Measurements from ENCODE around the gene TMPRSS9. TPM values are rescaled to one million over a fixed set of nuclear protein-coding genes. Genes with fewer than 3 reads are reported as not detected.

Gene TMPRSS9
- polyA plus RNA-seq, 1 experiment = not detected

DNA sequence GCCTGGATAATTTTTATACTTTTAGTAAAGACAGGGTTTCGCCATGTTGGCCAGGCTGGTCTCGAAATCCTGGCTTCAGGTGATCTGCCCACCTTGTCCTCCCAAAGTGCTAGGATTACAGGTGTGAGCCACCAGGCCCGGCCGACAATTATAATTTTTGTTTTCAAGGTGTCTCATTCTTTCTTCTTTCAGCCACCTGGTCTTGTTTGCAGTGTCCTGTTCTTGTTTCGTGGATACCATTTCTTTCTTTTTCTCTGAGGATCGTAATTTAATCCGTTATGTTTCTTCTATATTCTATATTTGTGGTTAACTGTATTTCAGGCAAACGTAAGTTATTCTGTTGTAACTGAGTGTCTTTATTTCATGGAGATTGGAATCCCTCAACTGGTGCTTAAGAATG is 51.6 kb downstream of the TMPRSS9 start:
- Histone ChIP-seq H3K4me3 (ENCODE audit: low read depth, low read length) (no peak overlapping the region), H3K36me3 (ENCODE audit: control insufficient read depth, insufficient read depth, low read length) (no peaks in the 10 kb centered on the region; the same call in 1 of the 2 replicates), H3K27me3 (ENCODE audit: control insufficient read depth, insufficient read depth, low read length) (no peaks in the 10 kb centered on the region)
- POLR2A ChIA-PET = no interaction called here
- DNase-seq (ENCODE audit: low read depth) = no peak
- TF ChIP-seq CTCF (IDR thresholded peaks at IDR 0.05; ENCODE audit: insufficient read depth, low read depth, low read length) = no peak
- CTCF ChIA-PET = no interaction called here

GRCh38 chr19:2412449-2412848 is 52.4 kb downstream of the TMPRSS9 start:
- no peak for TF ChIP-seq CTCF (IDR thresholded peaks at IDR 0.05; ENCODE audit: insufficient read depth, low read depth, low read length)
- POLR2A ChIA-PET = no interaction called here
- no peak for DNase-seq (ENCODE audit: low read depth)
- Histone ChIP-seq H3K36me3 (ENCODE audit: control insufficient read depth, insufficient read depth, low read length) (no peaks in the 10 kb centered on the region; the same call in 1 of the 2 replicates), H3K4me3 (ENCODE audit: low read depth, low read length) (no peak overlapping the region), H3K27me3 (ENCODE audit: control insufficient read depth, insufficient read depth, low read length) (no peaks in the 10 kb centered on the region)
- CTCF ChIA-PET = interaction anchor here (0.8 kb wide), 1 partner anchor 20 kb away, joined by 3 read pairs; no protein-coding TSS in a partner anchor

DNA sequence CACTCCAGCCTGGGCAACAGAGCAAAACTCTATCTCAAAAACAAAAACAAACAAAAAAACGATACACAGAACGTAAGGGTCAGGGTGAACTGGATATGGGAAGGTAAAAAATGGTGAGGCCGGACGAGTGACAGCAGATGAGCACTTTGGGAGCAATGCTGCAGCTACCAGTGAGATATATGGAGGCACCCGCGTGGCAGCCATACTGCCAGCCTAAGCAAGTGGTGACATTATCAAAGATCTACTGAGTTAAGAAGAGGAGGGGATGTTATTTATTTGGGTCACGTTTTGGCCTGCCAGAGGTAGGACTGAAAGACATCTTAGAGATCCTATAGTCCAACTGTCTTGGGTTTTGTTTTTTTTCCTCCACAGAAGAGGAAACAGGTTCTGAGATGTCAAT is 53.1 kb downstream of the TMPRSS9 start:
- Histone ChIP-seq H3K36me3 (ENCODE audit: control insufficient read depth, insufficient read depth, low read length) (no peaks in the 10 kb centered on the region; the same call in 1 of the 2 replicates), H3K4me3 (ENCODE audit: low read depth, low read length) (no peak overlapping the region), H3K27me3 (ENCODE audit: control insufficient read depth, insufficient read depth, low read length) (no peaks in the 10 kb centered on the region)
- no peak for TF ChIP-seq CTCF (IDR thresholded peaks at IDR 0.05; ENCODE audit: insufficient read depth, low read depth, low read length)
- ChIA-PET POLR2A (no interaction called here), CTCF (no interaction called here)
- DNase-seq (ENCODE audit: low read depth) = no peak

GRCh38 chr19:2413629-2414028 is 53.6 kb downstream of the TMPRSS9 start:
- no peak for TF ChIP-seq CTCF (IDR thresholded peaks at IDR 0.05; ENCODE audit: insufficient read depth, low read depth, low read length)
- Histone ChIP-seq H3K27me3 (ENCODE audit: control insufficient read depth, insufficient read depth, low read length) (no peaks in the 10 kb centered on the region), H3K4me3 (ENCODE audit: low read depth, low read length) (no peak overlapping the region), H3K36me3 (ENCODE audit: control insufficient read depth, insufficient read depth, low read length) (no peaks in the 10 kb centered on the region; the same call in 1 of the 2 replicates)
- DNase-seq (ENCODE audit: low read depth) = no peak
- ChIA-PET CTCF (no interaction called here), POLR2A (no interaction called here)

DNA sequence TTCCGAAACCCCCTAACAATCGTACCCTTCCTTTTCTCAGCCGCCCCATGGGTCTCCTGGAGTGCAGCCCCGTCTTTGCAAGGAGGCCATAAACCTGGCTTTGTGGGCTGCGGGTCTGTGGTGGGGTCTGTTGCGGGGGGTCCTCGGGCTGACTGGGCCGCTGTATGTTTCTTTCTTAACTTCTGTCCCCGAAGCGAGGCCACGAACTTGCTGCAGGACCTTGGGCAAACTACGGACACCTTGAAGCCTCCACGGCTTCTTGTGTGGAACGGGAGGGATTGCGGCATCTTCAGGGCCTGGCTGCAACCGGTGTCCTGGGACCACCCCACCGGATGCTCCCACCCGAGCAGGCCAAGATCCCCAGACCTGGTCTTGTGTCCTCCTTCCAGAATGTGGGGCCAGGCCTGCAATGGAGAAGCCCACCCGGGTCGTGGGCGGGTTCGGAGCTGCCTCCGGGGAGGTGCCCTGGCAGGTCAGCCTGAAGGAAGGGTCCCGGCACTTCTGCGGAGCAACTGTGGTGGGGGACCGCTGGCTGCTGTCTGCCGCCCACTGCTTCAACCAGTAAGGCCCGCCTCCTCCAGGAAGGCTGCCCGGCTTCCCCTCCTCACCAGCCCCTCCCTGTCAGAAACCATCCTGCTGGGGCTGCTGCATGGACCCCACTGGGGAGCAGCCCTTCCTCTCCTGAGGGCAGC is 55.4 kb downstream of the TMPRSS9 start:
- CTCF ChIA-PET = no interaction called here
- no peak overlapping the region for H3K4me3 ChIP-seq (ENCODE audit: low read depth, low read length)
- H3K36me3 ChIP-seq (ENCODE audit: control insufficient read depth, insufficient read depth, low read length) = peaks cover 3% of the 10 kb centered on the region
- no peak for DNase-seq (ENCODE audit: low read depth)
- POLR2A ChIA-PET = no interaction called here
- TF ChIP-seq CTCF (IDR thresholded peaks at IDR 0.05; ENCODE audit: insufficient read depth, low read depth, low read length) = no peak
- no peaks in the 10 kb centered on the region for H3K27me3 ChIP-seq (ENCODE audit: control insufficient read depth, insufficient read depth, low read length)

All from BJ (cell line).